Activated B cell treated with CpG ODN at 0.5 μM for 24 hours (primary cell): ENCODE results near the gene CALN1. TPM values are rescaled to one million over a fixed set of nuclear protein-coding genes. Genes with fewer than 3 reads are reported as not detected.

ENCODE experiments used
- ATAC-seq: fragments of 200-7000 bp; cut with Tn5 transposase; one replicate; pipeline ENCODE4 v1.10.0; 2021; ENCODE audit warnings: low read depth, mild to moderate bottlenecking, moderate library complexity
- CTCF ChIA-PET: fragments of 350-600 bp; sonication (Branson Sonifier 250); formaldehyde crosslinking; loops from one replicate; lab custom pipeline; 2021; ENCODE audit warnings: antibody characterized with exemption; lab: Charles Lee
- POLR2A ChIA-PET: fragments of 350-600 bp; sonication (Branson Sonifier 250); formaldehyde crosslinking; loops from one replicate; lab custom pipeline; 2021; ENCODE audit warnings: antibody characterized with exemption; lab: Charles Lee
- DNase-seq: peaks from one replicate; pipeline ENCODE4 v3.0.0; 2022
- H3K27ac Mint-ChIP-seq: one replicate; pipeline ENCODE4 v1.8.0; 2020; ENCODE audit warnings: mixed read lengths
- H3K27me3 Mint-ChIP-seq: one replicate; pipeline ENCODE4 v1.8.0; 2021; ENCODE audit warnings: mixed read lengths
- H3K36me3 Mint-ChIP-seq: one replicate; pipeline ENCODE4 v1.8.0; 2021; ENCODE audit warnings: low read depth, mixed read lengths
- H3K4me1 Mint-ChIP-seq: one replicate; pipeline ENCODE4 v1.8.0; 2021; ENCODE audit warnings: mixed read lengths
- H3K4me3 Mint-ChIP-seq: one replicate; pipeline ENCODE4 v1.8.0; 2020; ENCODE audit warnings: mild to moderate bottlenecking, mixed read lengths
- H3K9me3 Mint-ChIP-seq: one replicate; pipeline ENCODE4 v1.8.0; 2020; ENCODE audit warnings: mixed read lengths
- intact Hi-C: fragments of 100-400 bp; cut with micrococcal nuclease; formaldehyde crosslinking; loops from one replicate; pipeline ENCODE4 v1.15.1; 2024
- total RNA-seq: library from RNA; stranded (reverse); gene quantifications from 2 replicates; pipeline ENCODE4 v1.2.3, GENCODE V29; 2022
- TF ChIP-seq, protein P1 (sequence below): fragments of 200-600 bp; IDR thresholded peaks from one replicate; pipeline ENCODE4 v1.8.0; 2022; ENCODE audit warnings: antibody characterized with exemption, mild to moderate bottlenecking

CALN1 gene
- total RNA-seq, 1 donor from 2014 or later, result not detected

DNA sequence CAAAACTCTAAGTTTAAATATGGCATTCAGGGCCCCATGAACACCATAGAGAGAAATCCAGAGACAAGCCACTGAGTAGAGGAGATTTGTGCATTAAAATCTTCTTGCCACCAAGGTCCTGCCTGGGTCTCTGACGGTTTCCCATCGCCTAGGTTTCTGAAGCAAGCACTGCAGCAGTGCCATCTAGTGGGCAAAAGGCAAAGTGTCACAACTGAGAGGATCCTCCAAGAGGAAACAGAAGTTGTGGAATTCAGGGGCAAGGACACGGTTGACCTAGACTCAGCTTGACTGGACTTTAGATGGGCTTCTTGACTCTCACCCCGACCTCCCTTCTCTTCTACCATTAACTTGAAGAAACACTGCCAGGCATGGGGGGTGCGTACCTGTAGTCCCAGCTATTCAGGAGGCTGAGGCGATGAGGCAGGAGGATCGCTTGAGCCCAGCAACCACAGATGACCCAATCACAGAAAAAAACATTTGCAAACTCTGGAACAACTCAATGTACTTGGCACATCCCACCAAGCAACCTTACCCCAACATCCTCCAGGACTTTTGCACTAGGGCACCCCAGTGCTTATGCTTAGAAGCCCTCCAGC lies 676.1 kb downstream of the CALN1 start:
- ATAC-seq, result no peak
- CTCF ChIA-PET, result interaction anchor here (0.9 to 2.0 kb wide), 3 partner anchors 9 to 907 kb away, joined by 3 to 9 read pairs (median 5); no protein-coding TSS in a partner anchor
- TF ChIP-seq, protein P1, sequence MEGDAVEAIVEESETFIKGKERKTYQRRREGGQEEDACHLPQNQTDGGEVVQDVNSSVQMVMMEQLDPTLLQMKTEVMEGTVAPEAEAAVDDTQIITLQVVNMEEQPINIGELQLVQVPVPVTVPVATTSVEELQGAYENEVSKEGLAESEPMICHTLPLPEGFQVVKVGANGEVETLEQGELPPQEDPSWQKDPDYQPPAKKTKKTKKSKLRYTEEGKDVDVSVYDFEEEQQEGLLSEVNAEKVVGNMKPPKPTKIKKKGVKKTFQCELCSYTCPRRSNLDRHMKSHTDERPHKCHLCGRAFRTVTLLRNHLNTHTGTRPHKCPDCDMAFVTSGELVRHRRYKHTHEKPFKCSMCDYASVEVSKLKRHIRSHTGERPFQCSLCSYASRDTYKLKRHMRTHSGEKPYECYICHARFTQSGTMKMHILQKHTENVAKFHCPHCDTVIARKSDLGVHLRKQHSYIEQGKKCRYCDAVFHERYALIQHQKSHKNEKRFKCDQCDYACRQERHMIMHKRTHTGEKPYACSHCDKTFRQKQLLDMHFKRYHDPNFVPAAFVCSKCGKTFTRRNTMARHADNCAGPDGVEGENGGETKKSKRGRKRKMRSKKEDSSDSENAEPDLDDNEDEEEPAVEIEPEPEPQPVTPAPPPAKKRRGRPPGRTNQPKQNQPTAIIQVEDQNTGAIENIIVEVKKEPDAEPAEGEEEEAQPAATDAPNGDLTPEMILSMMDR, result peak; percentile 60
- Mint-ChIP-seq H3K27me3 (no peaks in the 10 kb centered on the region), H3K4me1 (no peaks in the 10 kb centered on the region), H3K9me3 (no peaks in the 10 kb centered on the region), H3K27ac (no peak overlapping the region), H3K36me3 (no peaks in the 10 kb centered on the region), H3K4me3 (no peak overlapping the region)
- POLR2A ChIA-PET, result no interaction called here
- intact Hi-C loops, result no loop called here
- no peak for DNase-seq

DNA sequence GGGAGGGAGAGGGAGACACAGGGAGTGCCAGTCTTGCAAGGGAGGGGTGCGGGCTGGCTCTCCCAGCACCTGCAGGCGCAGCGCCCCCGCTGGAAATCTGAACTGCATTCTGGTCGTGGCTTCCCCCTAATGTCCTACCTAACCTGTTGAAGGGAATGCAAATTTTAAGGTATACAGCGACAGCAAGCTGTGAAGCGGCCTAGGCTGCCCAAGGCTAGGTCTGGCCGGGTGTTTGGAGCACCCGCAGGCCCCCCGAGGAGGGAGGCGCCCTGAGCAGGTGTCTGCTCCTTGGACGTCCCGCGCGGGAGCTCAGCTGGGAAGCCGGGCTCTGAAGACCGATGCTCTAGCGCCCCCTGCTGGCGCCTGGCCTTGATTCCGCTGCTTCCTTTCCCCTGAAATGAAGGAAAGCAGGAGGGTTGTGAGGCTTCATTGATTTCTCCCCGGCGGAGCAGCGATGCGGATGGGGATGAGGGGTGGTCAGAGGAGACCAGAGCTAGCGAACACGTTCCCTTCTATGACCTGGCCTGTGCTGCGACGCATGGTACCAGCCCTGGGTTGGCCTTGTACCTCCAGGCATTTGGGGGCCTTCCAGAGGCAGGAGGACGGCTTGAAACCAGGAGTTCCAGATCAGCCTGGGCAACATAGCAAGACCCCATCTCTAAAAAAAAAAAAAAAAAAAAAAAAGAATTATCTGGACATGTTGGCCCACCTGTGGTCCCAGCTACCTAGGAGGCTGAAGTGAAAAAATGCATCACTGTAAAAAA lies 678.8 kb downstream of the CALN1 start:
- no peak for ATAC-seq
- no peak overlapping the region for H3K4me3 Mint-ChIP-seq

DNA sequence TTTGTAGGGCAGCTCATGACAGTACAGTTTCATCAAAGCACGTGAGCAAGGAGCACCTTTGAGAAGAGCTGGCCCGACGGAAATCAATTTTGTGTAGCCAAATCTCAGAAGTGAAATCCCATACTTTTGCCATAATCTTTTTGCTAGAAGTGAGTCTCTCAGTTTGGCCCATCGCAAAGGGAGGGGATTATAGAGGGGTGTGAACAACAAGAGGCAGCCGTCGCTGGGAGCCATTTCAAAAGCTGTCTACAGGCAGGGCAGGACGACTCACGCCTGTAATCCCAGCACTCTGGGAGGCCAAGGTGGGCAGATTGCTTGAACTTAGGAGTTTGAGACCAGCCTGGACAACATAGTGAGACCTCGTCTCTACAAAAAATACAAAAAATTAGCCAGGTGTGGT lies 680.4 kb downstream of the CALN1 start:
- ChIA-PET POLR2A (no interaction called here), CTCF (interaction anchor here (3.6 kb wide), 1 partner anchor 902 kb away, joined by 17 read pairs; no protein-coding TSS in a partner anchor)
- TF ChIP-seq, protein P1, result no peak
- Mint-ChIP-seq H3K4me3 (no peak overlapping the region), H3K27ac (no peak overlapping the region), H3K36me3 (no peaks in the 10 kb centered on the region), H3K4me1 (no peaks in the 10 kb centered on the region), H3K27me3 (no peaks in the 10 kb centered on the region), H3K9me3 (peaks cover 3% of the 10 kb centered on the region)
- ATAC-seq (no peak), DNase-seq (no peak)
- intact Hi-C loops, result no loop called here

More for the DNA sequence above, 678.8 kb downstream of the CALN1 start:
- Mint-ChIP-seq H3K4me1 (no peaks in the 10 kb centered on the region), H3K27ac (no peak overlapping the region), H3K36me3 (no peaks in the 10 kb centered on the region), H3K9me3 (peaks cover 3% of the 10 kb centered on the region), H3K27me3 (no peaks in the 10 kb centered on the region)
- peak; percentile 40 for DNase-seq
- POLR2A ChIA-PET, result no interaction called here
- TF ChIP-seq, protein P1, result no peak
- CTCF ChIA-PET, result interaction anchor here (0.7 to 3.6 kb wide), 4 partner anchors 9 to 904 kb away, joined by 3 to 17 read pairs (median 4); no protein-coding TSS in a partner anchor
- intact Hi-C loops, result loop anchor here (1.0 kb wide), 1 partner anchor 904 kb away; no protein-coding TSS in a partner anchor
